ENCODE data around the gene TXNDC15.
"Not testable (repeated sequence)": the region's sequence is repeated elsewhere in the genome, so short reads cannot be mapped to it uniquely, and the experiment has no call there.

The TXNDC15 gene

GRCh38 chr5:134873987-134874830, at the start of gene TXNDC15:
TSS of gene TXNDC15 (plus strand) at chr5:134874371. CDS start at chr5:134874428, 57 bp downstream.
- DNase-seq (ENCODE audit: low read depth in 2 of 2) = peak; percentile 70 to 75

- no peak for DNase-seq (ENCODE audit: low read depth in 2 of 2)
These were observed 49.5 kb upstream of the TXNDC15 start for GRCh38 chr5:134824681-134825080.

GRCh38 chr5:134825212-134825611, 49.0 kb upstream of the TXNDC15 start:
- no peak for DNase-seq (ENCODE audit: low read depth in 2 of 2)

- no peak for DNase-seq (ENCODE audit: low read depth in 2 of 2)
These were observed 40.7 kb upstream of the TXNDC15 start for GRCh38 chr5:134833340-134834032.

GRCh38 chr5:134835623-134836022, 38.5 kb upstream of the TXNDC15 start:
- DNase-seq (ENCODE audit: low read depth in 2 of 2) = no peak

- DNase-seq (ENCODE audit: low read depth in 2 of 2) = no peak
These were observed 36.5 kb upstream of the TXNDC15 start for GRCh38 chr5:134837530-134838181.

GRCh38 chr5:134838361-134838760, 35.8 kb upstream of the TXNDC15 start:
- not testable (repeated sequence) for DNase-seq (ENCODE audit: low read depth in 2 of 2)

GRCh38 chr5:134840811-134841210, 33.4 kb upstream of the TXNDC15 start:
- no peak for DNase-seq (ENCODE audit: low read depth in 2 of 2)

- DNase-seq (ENCODE audit: low read depth in 2 of 2) = no peak
These were observed 29.9 kb upstream of the TXNDC15 start for GRCh38 chr5:134844252-134844651.

GRCh38 chr5:134845335-134845851, 28.8 kb upstream of the TXNDC15 start:
- DNase-seq (ENCODE audit: low read depth in 2 of 2) = no peak

GRCh38 chr5:134845852-134846640, 28.1 kb upstream of the TXNDC15 start, which contains the start of gene C5orf24:
TSS of gene C5orf24 (plus strand) at chr5:134845968. CDS start at chr5:134854901, 8,933 bp downstream.
- peak; percentile 84 to 90 for DNase-seq (ENCODE audit: low read depth in 2 of 2)

GRCh38 chr5:134846641-134846960, 27.6 kb upstream of the TXNDC15 start:
- DNase-seq (ENCODE audit: low read depth in 2 of 2) = no peak

GRCh38 chr5:134849434-134849933, 24.7 kb upstream of the TXNDC15 start:
- not testable (repeated sequence) for DNase-seq (ENCODE audit: low read depth in 2 of 2)

GRCh38 chr5:134851307-134851923, 22.8 kb upstream of the TXNDC15 start:
- DNase-seq (ENCODE audit: low read depth in 2 of 2) = no peak

- not testable (repeated sequence) for DNase-seq (ENCODE audit: low read depth in 2 of 2)
These were observed 17.7 kb upstream of the TXNDC15 start for GRCh38 chr5:134856465-134856864.

- DNase-seq (ENCODE audit: low read depth in 2 of 2) = no peak
These were observed 16.8 kb upstream of the TXNDC15 start for GRCh38 chr5:134857401-134857800.

GRCh38 chr5:134864707-134865106, 9.5 kb upstream of the TXNDC15 start:
- no peak for DNase-seq (ENCODE audit: low read depth in 2 of 2)

- no peak for DNase-seq (ENCODE audit: low read depth in 2 of 2)
These were observed 677 bp upstream of the TXNDC15 start for GRCh38 chr5:134873494-134873893.

- DNase-seq (ENCODE audit: low read depth in 2 of 2) = no peak
These were observed 872 bp downstream of the TXNDC15 start for GRCh38 chr5:134874831-134875655.

GRCh38 chr5:134877159-134877558, 3.0 kb downstream of the TXNDC15 start:
- no peak for DNase-seq (ENCODE audit: low read depth in 2 of 2)
